ENCODE measurements around the gene SPATA9.

DNA sequence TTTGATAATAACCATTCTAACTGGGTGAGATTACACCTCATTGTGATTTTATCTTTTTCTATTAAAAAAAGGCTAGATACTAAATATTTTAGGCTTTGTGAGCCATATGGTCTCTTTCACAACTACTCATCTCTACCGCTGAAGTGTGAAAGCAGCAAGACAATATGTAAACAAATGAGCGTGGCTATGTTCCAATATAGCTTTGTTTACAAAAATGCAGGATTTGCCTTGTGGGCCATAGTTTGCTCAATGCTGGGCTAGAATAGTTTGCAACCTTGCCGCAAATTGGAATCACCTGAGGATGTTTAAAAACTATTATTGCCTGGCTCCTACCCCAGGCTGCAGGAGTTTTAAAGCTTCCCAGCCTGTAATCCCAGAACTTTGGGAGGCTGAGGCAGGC is 73.1 kb downstream of the SPATA9 start:
- TF ChIP-seq, protein P1, sequence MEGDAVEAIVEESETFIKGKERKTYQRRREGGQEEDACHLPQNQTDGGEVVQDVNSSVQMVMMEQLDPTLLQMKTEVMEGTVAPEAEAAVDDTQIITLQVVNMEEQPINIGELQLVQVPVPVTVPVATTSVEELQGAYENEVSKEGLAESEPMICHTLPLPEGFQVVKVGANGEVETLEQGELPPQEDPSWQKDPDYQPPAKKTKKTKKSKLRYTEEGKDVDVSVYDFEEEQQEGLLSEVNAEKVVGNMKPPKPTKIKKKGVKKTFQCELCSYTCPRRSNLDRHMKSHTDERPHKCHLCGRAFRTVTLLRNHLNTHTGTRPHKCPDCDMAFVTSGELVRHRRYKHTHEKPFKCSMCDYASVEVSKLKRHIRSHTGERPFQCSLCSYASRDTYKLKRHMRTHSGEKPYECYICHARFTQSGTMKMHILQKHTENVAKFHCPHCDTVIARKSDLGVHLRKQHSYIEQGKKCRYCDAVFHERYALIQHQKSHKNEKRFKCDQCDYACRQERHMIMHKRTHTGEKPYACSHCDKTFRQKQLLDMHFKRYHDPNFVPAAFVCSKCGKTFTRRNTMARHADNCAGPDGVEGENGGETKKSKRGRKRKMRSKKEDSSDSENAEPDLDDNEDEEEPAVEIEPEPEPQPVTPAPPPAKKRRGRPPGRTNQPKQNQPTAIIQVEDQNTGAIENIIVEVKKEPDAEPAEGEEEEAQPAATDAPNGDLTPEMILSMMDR (IDR thresholded peaks at IDR 0.05; ENCODE audit: borderline replicate concordance, extremely low read depth, low read length, poor library complexity, severe bottlenecking): no peak
- TF ChIP-seq EZH2 (IDR thresholded peaks at IDR 0.05; ENCODE audit: borderline replicate concordance, low read depth, low read length, severe bottlenecking): no peak

Data from DND-41 (cell line).